Lower lobe of right lung (tissue), 2 donors: ENCODE data around the gene RBPMS2. TPM values are rescaled to one million over a fixed set of nuclear protein-coding genes. Genes with fewer than 3 reads are reported as not detected.

Experiments used
- ATAC-seq, 2 donors: fragments of 200-7000 bp; cut with Tn5 transposase; one replicate each; pipeline ENCODE4 v1.9.1; 2020 to 2022; ENCODE audit warnings: mild to moderate bottlenecking in 2 of 2, moderate library complexity in 2 of 2
- DNase-seq: peaks from one replicate; pipeline ENCODE4 v3.0.0-alpha.2; 2020
- H3K27ac ChIP-seq: fragments of 200-600 bp; one replicate; pipeline ENCODE4 v1.8.0; 2022
- H3K27me3 ChIP-seq: fragments of 200-600 bp; one replicate; pipeline ENCODE4 v1.8.0; 2022; ENCODE audit warnings: low read depth
- H3K36me3 ChIP-seq: fragments of 200-600 bp; one replicate; pipeline ENCODE4 v1.8.0; 2022; ENCODE audit warnings: mild to moderate bottlenecking
- H3K4me1 ChIP-seq: fragments of 200-600 bp; one replicate; pipeline ENCODE4 v1.8.0; 2022
- H3K4me3 ChIP-seq: fragments of 200-600 bp; one replicate; pipeline ENCODE4 v1.8.0; 2022; ENCODE audit warnings: mild to moderate bottlenecking
- H3K9me3 ChIP-seq: fragments of 200-600 bp; one replicate; pipeline ENCODE4 v1.8.0; 2022
- intact Hi-C: fragments of 100-400 bp; cut with DNase I; formaldehyde crosslinking; loops from one replicate; pipeline ENCODE4 v1.11.0; 2022
- total RNA-seq: library from RNA; stranded (reverse); fragmentation: NEBNext Ultra II Directional; extraction: Animal tissue kit (Norgen Biotek cat#: 25700); gene quantifications from one replicate; pipeline ENCODE4 v1.2.1, GENCODE V29; 2021
- TF ChIP-seq, protein P1 (sequence below): fragments of 200-600 bp; IDR thresholded peaks from one replicate; pipeline ENCODE4 v1.8.0; 2022; ENCODE audit warnings: antibody characterized with exemption, mild to moderate bottlenecking
- donor health status: DM: no; HTN: yes; CAD: no; lungs with severe emphysema.

Gene RBPMS2
- total RNA-seq, 1 donor from 2014 or later = 4.0 TPM

DNA sequence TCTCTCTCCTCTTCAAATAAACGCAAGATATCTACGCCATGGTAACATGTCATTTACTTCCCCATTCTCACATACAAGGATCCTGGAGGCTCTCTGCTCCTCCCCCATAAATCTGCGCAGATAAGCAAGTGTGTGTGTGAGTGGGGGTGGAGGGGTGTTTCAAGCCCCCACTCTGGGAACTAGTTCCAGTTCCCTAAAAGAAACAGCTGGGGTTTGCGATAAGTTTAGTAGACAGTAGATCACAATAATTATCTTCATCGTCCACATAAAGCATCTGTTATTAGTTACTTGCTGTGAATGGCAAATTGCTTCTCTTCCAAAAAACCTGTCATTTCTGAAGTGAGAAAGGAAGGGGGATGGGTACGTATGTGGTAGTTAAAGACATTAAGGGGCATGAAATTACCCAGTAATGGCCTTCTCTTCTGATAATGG, 79.8 kb downstream of the RBPMS2 start:
- peak overlapping the region; percentile 26 for H3K27ac ChIP-seq

DNA sequence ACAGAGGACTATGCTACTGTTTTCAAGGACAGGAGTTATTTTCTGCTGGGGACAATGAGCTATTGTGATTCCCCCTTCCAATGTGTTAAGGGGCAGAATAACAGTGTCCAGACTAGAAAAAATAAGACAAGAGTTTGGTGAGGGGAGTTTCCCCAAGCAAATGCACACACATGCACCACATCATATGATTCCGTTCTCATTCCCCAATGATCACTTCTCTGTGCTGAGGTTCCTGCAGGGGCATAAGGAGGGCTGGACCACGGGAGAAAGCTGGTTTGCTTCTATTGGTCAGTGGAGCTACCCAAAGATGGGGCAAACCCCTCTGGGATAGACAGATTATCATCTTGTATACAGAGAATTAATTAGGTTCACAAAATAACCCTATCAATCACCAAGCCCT, 80.6 kb downstream of the RBPMS2 start:
- intact Hi-C loops = no loop called here

More for the DNA sequence above, 79.8 kb downstream of the RBPMS2 start:
- intact Hi-C loops = no loop called here
- H3K36me3 ChIP-seq = peaks cover 11% of the 10 kb centered on the region
- DNase-seq = no peak
- no peaks in the 10 kb centered on the region for H3K9me3 ChIP-seq
- ATAC-seq = peak in 1 of 2 donors; percentile 44
- TF ChIP-seq, protein P1, sequence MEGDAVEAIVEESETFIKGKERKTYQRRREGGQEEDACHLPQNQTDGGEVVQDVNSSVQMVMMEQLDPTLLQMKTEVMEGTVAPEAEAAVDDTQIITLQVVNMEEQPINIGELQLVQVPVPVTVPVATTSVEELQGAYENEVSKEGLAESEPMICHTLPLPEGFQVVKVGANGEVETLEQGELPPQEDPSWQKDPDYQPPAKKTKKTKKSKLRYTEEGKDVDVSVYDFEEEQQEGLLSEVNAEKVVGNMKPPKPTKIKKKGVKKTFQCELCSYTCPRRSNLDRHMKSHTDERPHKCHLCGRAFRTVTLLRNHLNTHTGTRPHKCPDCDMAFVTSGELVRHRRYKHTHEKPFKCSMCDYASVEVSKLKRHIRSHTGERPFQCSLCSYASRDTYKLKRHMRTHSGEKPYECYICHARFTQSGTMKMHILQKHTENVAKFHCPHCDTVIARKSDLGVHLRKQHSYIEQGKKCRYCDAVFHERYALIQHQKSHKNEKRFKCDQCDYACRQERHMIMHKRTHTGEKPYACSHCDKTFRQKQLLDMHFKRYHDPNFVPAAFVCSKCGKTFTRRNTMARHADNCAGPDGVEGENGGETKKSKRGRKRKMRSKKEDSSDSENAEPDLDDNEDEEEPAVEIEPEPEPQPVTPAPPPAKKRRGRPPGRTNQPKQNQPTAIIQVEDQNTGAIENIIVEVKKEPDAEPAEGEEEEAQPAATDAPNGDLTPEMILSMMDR = no peak
- peaks cover 89% of the 10 kb centered on the region for H3K4me1 ChIP-seq
- no peaks in the 10 kb centered on the region for H3K27me3 ChIP-seq
- H3K4me3 ChIP-seq = no peak overlapping the region

DNA sequence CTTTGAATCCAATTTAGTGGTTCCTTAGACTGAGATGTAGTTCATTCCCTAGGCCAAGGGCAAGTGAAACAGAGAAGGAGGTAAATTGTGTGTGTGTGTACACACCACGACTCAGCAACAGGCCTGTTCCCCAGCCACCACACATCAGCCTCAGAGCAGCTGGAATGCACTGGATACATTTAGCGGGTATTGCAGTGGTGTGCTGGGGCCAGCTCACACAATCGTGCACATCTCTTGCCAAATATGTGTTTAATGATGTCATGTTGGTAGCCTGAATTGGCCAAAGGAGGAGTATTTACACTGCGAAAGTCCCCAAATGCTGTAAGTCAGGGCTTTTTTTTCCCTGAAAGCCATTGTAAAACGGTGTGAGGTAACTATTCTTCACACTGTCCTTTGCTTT, 82.3 kb downstream of the RBPMS2 start:
- no peak overlapping the region for H3K4me3 ChIP-seq
- intact Hi-C loops = no loop called here
- H3K4me1 ChIP-seq = peaks cover 65% of the 10 kb centered on the region
- ATAC-seq = peak; percentile 65 to 76
- no peak for DNase-seq
- TF ChIP-seq, protein P1 = no peak
- H3K27me3 ChIP-seq = no peaks in the 10 kb centered on the region
- H3K9me3 ChIP-seq = no peaks in the 10 kb centered on the region
- peaks cover 36% of the 10 kb centered on the region for H3K36me3 ChIP-seq
- peak overlapping the region; percentile 72 for H3K27ac ChIP-seq

More for the DNA sequence above, 80.6 kb downstream of the RBPMS2 start:
- no peak overlapping the region for H3K4me3 ChIP-seq
- peaks cover 19% of the 10 kb centered on the region for H3K36me3 ChIP-seq
- DNase-seq (no peak), ATAC-seq (no peak)
- TF ChIP-seq, protein P1 = no peak
- no peaks in the 10 kb centered on the region for H3K27me3 ChIP-seq
- peak overlapping the region; percentile 26 for H3K27ac ChIP-seq
- no peaks in the 10 kb centered on the region for H3K9me3 ChIP-seq
- H3K4me1 ChIP-seq = peaks cover 81% of the 10 kb centered on the region

DNA sequence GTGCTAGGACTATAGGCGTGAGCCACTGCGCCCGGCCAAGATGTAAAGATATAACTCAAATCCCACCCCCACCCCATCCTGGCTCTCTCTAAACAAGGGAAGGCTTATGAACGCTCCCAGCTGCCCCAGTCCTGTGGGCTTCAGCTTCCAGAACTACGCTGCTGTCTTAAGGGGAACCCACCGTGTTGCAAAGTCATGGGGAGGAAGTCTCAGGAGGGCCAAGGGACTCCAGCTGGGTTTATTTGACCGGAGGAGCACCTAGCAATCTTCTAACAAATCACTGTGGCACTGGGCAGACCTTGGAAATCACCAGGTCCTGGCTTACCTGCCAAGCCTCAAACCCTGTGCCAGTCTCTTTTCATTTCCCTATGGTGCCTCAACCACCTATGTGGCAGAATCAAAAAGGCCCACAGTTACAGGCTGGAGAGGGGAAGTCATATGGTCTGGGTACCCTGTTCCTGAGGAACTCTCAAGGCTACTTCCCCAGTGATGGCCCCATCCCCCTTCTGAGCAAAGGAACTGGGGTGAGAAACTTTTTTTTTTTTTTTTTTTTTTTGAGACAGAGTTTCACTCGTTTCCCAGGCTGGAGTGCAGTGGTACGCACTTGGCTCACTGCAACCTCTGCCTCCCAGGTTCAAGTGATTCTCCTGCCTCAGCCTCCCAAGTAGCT, 83.4 kb downstream of the RBPMS2 start:
- H3K36me3 ChIP-seq = peaks cover 47% of the 10 kb centered on the region
- TF ChIP-seq, protein P1 = no peak
- no peak overlapping the region for H3K4me3 ChIP-seq
- peak overlapping the region; percentile 72 for H3K27ac ChIP-seq
- DNase-seq (no peak), ATAC-seq (peak; percentile 58 to 79)
- intact Hi-C loops = no loop called here
- no peaks in the 10 kb centered on the region for H3K9me3 ChIP-seq
- H3K27me3 ChIP-seq = no peaks in the 10 kb centered on the region
- peaks cover 54% of the 10 kb centered on the region for H3K4me1 ChIP-seq

DNA sequence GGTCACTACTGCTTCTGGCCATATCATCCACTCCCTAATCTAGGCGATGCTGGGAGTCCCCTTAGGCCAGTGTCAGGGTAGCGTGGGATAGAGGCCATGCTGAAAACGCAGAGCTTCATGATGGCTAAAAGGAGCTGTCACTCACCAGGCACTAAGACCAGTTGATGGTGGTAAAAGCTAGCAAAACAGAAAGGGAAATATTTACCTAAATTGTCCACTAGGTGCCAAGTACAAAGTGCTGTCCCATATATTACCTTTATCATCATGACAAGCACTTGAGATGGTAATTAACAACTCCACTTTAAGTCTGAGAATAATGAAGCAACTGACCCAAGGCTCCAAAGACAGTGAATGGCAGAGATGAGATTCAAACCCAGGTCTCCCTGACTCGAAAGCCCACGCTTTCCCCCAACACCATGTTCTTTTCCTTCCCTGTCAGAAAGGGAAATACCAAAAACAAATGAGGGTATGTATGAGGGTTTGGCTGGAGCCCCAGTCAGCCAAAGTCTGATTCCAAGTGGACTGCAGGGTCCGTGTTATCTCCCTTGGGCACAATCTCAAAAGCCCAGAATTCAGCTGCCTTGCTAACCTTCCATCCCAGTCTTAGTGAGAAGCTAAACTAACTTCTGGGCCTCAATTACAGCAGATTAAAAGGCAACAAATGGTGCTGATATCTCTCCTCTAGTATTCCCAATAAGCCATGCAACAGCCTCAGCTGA, 84.7 kb downstream of the RBPMS2 start:
- Histone ChIP-seq H3K36me3 (peaks cover 57% of the 10 kb centered on the region), H3K4me1 (peaks cover 41% of the 10 kb centered on the region)

More for the DNA sequence above, 84.7 kb downstream of the RBPMS2 start:
- intact Hi-C loops = no loop called here
- Histone ChIP-seq H3K27ac (peak overlapping the region; percentile 72), H3K9me3 (no peaks in the 10 kb centered on the region), H3K4me3 (no peak overlapping the region), H3K27me3 (no peaks in the 10 kb centered on the region)
- TF ChIP-seq, protein P1 = no peak
- no peak for ATAC-seq
- DNase-seq = no peak
